Vagina (tissue), 2 donors: ENCODE data around the gene SCARF2.

Experiments used
- CTCF ChIP-seq, 3 experiments: fragments of 450-650 bp in 2 of 3; fragments of 200-600 bp in 1 of 3; sonication (generic) in 1 of 3; IDR thresholded peaks; one replicate each; pipeline ENCODE4 v1.5.1; 2017 to 2019; ENCODE audit warnings: antibody characterized with exemption in 3 of 3, mild to moderate bottlenecking in 2 of 3, moderate library complexity in 2 of 3
- POLR2AphosphoS5 ChIP-seq, 2 donors: sonication (generic); formaldehyde crosslinking; IDR thresholded peaks; one replicate each; pipeline ENCODE4 v1.9.0; 2017; ENCODE audit warnings: antibody characterized with exemption in 2 of 2, mild to moderate bottlenecking in 2 of 2, low read depth in 1 of 2; ENCODE audit not compliant: insufficient read depth in 1 of 2

- TF ChIP-seq POLR2AphosphoS5 (IDR thresholded peaks at IDR 0.05; ENCODE audit: insufficient read depth in 1 of 2, low read depth in 1 of 2) (no peak), CTCF (IDR thresholded peaks at IDR 0.05) (no peak)
Observed at GRCh38 chr22:20430101-20430719, 7.4 kb downstream of the SCARF2 start.
